ENCODE results near the gene SNAI3.

DNA sequence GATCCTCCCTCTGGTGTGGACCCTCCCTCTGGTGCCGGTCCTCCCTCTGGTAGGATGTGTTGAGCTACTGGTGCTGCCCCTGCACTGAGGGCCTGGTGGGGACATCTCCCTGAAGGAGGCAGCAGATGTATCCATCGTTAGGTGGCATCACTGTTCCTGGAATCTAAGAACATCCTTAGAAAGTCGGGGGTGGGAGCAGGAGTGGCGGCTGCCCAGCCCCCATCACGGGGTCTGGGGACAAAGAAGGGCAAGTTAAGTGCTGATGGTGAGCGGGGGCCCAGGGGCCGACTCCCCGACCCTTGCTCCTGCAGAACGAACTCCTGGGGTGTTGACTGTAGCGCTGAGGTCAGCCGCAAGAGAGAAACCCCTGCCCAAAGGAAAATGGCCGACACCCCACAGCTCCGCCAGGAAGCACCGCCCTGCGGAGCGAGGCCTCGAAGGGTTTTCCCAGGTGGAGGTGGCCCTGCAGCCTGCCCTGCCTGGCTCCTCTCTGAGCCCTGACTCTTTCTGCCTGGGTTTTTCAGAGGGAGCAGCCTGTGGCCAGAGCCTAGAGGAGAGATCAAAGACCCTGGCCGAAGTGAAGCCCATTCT lies 25.5 kb upstream of the SNAI3 start:
- TF ChIP-seq, protein P1, sequence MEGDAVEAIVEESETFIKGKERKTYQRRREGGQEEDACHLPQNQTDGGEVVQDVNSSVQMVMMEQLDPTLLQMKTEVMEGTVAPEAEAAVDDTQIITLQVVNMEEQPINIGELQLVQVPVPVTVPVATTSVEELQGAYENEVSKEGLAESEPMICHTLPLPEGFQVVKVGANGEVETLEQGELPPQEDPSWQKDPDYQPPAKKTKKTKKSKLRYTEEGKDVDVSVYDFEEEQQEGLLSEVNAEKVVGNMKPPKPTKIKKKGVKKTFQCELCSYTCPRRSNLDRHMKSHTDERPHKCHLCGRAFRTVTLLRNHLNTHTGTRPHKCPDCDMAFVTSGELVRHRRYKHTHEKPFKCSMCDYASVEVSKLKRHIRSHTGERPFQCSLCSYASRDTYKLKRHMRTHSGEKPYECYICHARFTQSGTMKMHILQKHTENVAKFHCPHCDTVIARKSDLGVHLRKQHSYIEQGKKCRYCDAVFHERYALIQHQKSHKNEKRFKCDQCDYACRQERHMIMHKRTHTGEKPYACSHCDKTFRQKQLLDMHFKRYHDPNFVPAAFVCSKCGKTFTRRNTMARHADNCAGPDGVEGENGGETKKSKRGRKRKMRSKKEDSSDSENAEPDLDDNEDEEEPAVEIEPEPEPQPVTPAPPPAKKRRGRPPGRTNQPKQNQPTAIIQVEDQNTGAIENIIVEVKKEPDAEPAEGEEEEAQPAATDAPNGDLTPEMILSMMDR (IDR thresholded peaks at IDR 0.05) = no peak
- TF ChIP-seq POLR2A (IDR thresholded peaks at IDR 0.05) = no peak

Measured in thyroid gland (tissue), 4 donors.